HG03439 (cell line): Measurements from ENCODE around the gene IL17REL.

Experiments
- ATAC-seq: cut with Tn5 transposase; IDR thresholded peaks from one replicate; pipeline ENCODE4 v1.9.1; 2021; ENCODE audit warnings: mild to moderate bottlenecking, moderate library complexity; ENCODE audit not compliant: unreplicated experiment

The IL17REL gene

GRCh38 chr22:50008151-50009040 lies 4.2 kb downstream of the IL17REL start:
- ATAC-seq: no peak

GRCh38 chr22:50007057-50007511 lies 5.5 kb downstream of the IL17REL start:
- ATAC-seq: no peak

DNA sequence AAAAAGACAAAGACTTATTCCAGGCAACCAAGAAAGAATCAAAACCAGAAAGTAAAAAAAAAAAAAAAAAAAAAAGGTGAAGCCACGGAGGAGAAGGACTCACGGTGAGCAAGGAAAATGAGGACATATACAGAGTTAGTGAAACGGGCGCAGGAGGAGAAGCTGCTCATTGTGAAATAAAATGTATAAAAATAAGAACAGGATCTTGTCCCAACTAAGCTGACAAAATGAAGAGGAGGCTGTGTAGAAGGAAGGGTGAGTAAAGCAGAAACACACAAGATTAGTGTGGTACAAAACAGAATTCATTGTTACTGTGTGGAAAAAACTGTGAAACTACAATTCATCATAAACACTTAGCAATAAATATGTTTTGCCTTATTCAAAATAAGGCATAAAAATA lies 7.6 kb downstream of the IL17REL start:
- no peak for ATAC-seq

GRCh38 chr22:50002791-50003190 lies 9.8 kb downstream of the IL17REL start:
- ATAC-seq: no peak

DNA sequence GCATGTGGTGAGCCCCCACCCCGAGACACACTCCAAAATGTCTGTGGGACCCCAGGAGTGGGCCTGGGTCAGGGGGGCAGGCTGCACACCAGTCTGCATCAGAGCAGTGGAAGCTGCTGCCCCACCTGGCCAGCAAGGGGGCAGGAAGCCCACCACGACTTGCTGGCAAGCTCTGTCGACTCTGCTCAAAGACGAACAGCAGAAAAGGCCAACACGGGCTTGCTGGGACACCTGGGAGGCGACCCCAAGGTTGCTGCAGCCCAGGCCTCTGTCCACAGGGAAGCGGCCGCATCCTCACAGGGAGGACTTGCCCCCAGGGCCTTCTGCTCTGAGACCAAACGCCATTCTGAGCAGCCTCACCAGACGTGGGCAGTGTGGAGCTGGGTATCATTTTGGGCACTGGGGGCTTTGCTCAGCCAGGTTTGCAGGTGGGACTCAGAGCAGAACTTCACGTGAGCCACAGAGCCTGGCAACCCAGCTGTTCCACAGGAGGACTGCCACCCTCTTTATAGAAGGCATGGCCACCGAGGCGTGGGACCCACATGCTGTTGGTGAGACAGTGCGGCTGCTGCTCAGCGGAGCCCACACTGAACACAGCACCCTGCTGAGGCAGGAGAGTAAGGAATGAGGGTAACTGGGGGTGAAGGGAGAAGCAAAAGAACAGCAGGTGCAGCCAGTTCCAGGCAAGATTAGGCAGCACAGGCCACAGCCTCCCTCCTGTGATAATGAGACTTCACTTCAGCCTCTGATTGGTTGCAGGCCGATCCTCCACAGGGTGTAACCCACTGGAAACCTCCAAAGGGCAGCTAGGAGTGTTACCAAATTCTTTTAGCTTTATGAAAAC lies 11.0 kb downstream of the IL17REL start:
- no peak for ATAC-seq

DNA sequence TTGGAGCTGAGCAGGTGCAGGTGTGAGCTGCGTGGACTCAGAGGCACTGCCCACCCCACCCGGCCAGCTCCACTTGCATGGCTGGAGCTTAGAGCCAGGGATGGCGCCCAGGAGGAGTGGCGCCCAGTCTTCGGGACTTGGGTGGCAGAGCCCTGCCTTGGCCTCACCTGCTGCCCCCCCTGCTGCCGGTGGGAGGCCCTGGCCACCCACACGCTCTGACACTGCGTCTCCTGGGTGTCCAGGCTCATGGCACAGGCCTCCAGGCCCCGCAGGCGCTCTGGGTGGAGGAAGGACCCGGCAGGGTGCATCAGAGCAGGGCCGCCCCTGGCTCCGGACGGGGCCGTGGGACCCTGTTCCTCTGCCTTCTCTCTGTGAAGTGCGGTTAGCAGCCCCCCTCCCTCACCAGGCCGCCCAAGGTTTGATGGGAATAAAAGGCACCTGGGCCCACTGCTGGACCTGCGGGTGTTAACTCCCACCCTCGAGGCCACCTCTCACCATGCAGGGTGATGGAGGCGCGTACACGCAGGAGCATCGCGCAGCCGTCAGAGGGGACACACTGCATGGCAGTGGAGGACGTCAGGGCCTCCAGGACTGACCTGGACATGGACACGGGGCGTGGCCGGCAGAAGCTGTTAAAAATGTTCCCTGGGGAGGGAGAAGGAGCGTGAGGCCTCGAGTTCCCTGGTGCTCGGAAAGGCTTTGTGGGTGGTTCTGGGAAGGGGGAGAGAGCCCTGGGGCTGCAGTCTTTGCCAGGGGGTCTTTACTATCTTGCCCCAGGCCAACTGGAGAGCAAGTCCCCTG lies 11.8 kb downstream of the IL17REL start:
- ATAC-seq: no peak

- ATAC-seq: no peak
Observed at GRCh38 chr22:49999946-50000586, 12.5 kb downstream of the IL17REL start.

- ATAC-seq: no peak
Observed at GRCh38 chr22:49999063-49999945, 13.3 kb downstream of the IL17REL start.

GRCh38 chr22:49998718-49999062 lies 13.9 kb downstream of the IL17REL start:
- ATAC-seq: no peak

DNA sequence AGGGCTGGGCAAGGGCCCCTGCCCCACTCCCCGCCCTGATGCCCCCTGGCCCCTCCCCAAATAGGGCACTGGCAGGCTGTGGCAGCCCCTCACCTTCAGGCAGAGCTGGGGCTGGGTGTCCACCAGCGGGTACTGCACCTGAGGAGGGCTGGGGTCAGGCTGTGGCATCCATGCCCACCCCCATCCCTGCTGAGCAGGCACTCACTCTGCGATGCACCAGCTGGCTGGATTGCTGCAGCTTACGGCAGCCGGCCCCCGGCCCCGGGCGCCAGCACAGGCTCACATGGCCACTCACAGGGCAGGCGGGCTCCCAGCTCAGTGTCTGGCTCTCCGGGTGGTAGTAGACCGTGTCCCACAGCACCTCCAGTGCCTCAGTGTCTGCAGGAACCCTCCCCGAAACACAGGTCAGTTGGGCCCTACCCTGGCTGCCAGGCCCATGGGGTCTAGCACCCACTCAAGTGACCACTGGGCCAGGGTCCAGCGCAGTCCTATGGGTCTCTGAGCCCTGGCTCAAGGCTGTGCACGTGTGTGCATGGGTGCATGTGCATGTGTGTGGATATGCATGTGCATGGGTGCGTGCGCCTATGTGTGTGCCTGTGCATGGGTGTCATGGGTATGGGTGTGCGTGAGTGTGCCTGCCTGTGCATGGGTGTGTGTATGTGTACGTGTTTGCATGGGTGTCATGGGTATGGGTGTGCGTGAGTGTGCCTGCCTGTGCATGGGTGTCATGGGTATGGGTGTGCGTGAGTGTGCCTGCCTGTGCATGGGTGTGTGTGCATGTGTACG lies 14.4 kb downstream of the IL17REL start:
- no peak for ATAC-seq

DNA sequence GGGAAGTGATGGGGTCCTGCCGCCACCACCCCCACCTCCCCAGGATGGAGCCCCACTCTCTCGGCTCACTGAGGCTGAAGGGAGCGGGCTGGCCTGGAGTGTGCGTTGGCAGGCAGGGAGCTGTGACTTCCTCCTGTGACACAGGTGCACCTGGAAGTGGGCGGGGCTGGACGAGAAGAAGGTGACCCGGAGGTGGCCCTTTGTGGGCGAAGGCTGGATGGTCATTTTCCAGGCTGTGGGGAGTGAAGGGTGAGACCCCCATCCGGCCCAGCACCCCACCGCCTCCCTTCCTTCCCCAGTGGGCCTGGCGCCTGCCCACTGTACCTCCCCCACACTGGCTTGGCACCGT lies 15.3 kb downstream of the IL17REL start:
- ATAC-seq: no peak

DNA sequence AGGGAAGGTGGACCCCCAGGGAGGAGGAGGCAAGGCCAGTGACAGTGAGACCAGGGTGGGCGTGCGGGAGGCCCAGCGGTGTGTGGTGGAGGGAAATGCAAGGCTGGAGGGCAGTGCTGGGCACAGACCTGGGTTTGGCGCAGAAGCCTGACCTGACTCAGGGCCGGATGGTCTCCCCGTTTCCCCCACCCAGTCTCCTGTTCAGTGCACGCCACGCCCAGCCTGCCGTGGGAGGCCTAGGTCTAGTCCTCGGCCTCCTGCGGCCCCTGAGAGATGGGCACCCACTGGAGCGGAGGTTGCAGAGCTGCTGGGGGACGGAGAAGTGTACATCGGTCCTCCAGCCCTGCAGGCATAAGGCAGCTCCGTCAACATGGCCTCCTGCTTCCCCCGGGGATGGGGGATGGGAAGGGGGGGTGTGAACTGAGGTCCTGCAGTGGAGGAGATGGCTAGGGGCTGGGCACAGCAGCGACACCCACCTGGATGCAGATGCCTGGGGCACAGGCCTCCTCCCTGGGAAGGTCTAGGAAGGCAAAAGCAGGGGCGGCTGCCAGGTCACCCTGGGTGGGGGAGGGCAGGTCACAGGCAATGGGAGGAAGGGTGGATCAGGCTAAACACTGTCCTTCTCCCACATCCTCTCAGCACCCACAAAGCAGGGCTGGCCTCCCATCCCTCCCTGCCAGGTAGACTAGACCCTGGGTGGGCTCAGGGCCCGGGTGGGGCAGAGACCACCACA lies 15.9 kb downstream of the IL17REL start:
- ATAC-seq: no peak

- no peak for ATAC-seq
Observed at GRCh38 chr22:49996119-49996517, 16.4 kb downstream of the IL17REL start.

GRCh38 chr22:49995361-49996118 lies 17.0 kb downstream of the IL17REL start:
- no peak for ATAC-seq

DNA sequence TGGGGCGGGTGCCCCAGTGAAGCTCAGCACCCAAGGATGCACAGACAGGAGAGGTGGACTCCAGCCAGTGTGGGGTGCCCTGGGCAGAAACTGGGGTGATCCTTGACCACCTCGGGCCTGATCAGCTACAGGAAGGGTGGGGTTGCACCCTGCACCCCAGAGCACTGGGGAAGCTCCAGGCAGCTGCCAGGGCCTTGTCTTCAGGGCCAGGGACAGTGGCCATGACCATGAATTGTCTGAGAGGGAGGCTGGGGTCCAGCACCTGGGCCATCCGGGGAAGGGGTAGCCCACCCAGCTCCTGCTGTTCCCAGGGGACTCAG lies 17.6 kb downstream of the IL17REL start:
- ATAC-seq: no peak

DNA sequence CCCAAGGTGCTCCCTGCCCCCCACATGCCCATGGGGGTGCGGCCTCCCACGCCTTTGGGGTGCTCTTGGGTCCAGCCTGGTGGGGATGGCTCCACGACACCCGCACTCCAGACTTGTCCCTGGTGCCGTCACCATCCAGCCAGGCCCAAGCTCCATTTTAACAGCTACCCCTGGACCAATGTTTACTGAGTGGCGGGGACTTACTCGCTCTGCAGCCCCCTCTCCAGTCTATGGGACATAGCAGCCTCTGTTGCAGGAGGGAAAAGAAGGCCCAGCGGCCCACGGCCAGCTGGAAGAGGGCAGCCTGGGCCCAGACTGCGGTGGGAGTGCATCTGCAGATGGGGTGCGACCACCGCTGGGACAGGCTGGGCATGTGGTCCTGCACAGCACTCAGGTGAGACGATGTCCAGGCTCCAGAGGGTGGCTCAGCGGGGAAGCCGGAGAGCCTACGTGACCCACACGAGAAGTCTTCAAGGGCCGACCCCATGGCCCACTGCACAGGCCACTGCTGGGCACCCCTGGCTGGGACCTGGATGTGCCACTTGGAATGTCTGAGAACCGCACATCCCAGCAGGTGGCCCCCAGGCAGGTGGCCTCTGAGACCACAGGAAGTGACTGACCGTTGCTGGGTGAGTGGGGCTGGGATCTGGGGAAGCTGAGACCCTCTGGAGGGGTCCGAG lies 18.1 kb downstream of the IL17REL start:
- no peak for ATAC-seq

GRCh38 chr22:49993649-49994360 lies 18.8 kb downstream of the IL17REL start:
- ATAC-seq: no peak
